Limb (tissue), 2 donors: ENCODE measurements around the gene ECHS1.
"Not testable (repeated sequence)": the region's sequence is repeated elsewhere in the genome, so short reads cannot be mapped to it uniquely, and the experiment has no call there.

Experiments used
- DNase-seq, 2 donors: peaks; one replicate each; pipeline ENCODE4 v3.0.0-alpha.2; 2016; ENCODE audit errors: extremely low spot score in 2 of 2

Gene ECHS1

DNA sequence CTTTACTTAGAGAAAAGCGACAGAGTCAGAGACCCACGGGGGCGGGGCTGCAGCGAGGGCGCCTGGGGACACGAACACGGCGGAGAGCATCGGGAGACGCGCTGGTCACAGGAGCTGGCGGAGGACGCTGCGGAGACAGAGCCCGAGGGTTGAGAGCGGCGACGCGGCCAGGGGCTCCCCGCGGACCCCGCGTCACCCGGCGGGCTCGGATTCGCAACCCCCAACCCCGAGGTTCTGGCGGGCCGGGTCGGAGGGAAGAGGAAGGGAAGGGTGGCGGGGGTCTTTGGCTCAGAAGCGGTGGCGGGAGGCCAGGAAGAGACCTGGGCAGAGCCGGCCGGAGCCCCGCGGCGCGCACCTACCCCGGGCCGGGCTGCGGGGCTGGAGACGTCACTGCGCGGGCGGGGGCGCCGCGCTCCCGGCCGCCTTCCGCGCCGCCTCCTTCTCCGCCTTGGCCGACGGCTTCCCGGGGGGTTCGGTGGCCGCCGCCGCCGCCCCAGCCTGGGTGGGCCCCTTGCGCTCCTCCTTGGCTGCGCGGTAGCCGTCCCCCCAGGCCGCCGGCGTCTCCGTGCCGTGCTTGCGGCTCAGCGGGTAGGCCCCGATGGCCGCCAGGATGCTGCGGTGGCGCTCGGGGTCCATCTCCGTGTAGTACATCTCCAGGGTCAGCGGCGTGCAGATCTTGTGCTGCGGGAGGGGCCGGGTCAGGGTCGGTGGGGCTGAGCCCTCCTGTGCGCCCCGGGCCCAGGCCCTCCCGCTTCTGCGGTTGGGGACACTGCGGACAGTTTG lies 47.5 kb downstream of the ECHS1 start:
- peak in 1 of 2 donors; percentile 54 for DNase-seq

DNA sequence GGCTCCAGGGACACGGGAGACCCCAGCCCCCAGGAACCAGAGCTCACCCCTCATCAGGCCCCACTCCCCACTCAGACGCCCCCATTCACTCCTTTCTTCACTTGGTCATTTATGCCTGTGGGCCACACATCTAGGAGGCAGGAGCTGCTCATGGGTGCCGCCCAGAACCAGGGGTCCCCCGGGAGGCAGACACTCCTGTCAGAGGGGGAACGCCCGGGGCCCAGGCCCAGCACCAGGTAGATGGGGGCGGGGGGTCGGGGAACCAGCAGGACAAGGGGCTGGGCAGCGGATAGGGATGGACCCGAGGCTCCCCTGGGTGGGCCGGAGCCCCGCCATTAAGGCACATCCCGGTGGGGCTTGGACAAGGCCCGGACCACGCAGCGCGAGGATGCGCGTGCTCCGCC lies 48.3 kb downstream of the ECHS1 start:
- peak in 1 of 2 donors; percentile 43 for DNase-seq

DNA sequence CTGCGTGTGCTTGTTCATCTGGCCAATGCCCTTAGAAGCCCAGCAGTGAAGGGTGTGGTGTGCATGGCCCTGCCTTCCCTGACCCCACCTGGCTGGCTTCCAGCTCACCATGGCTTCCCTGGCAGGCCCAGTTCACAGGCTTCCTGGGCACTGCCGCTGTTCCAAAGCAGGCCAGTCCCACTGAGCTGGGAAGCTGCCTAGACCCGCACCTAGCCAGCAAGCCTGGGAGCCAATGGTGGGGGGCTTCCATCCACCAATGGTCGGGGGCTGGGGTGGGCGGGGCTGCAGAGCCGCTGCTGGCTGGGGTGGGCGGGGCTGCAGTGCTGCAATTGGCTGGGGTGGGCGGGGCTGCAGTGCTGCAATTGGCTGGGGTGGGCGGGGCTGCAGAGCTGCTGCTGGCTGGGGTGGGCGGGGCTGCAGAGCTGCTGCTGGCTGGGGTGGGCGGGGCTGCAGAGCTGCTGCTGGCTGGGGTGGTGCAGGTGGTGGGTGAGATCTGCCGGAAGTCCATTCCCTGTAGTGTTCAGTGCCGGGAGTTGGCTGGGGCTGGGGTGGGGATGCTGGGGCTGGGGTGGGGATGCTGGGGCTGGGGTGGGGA lies 48.9 kb downstream of the ECHS1 start:
- DNase-seq, result peak in 1 of 2 donors; percentile 68

DNA sequence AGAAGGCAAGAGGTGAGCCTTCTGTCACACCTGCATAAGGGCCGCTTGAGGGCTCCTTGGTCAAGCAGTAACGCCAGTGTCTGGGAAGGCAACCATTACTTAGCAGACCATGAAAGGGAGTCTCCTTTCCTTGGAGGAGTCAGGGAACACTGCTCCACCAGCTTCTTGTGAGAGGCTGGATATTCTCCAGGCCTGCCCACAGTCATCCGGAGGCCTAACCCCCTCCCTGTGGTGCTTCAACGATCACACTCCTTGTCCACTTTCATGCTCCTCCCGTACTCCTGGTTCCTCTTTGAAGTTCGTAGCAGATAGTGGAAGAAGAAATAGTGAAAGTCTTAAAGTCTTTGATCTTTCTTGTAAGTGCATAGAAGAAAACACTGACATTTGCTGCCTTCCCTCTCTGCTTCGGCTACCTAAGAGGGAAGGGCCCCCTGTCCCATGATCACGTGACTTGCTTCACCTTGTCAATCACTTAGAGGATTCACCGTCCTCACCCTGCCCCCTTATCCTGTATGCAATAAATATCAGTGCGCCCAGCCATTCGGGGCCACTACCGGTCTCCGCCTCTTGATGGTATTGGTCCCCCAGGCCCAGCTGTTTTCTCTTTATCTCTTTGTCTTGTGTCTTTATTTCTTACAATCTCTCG lies 51.0 kb downstream of the ECHS1 start:
- DNase-seq, result not testable (repeated sequence)

DNA sequence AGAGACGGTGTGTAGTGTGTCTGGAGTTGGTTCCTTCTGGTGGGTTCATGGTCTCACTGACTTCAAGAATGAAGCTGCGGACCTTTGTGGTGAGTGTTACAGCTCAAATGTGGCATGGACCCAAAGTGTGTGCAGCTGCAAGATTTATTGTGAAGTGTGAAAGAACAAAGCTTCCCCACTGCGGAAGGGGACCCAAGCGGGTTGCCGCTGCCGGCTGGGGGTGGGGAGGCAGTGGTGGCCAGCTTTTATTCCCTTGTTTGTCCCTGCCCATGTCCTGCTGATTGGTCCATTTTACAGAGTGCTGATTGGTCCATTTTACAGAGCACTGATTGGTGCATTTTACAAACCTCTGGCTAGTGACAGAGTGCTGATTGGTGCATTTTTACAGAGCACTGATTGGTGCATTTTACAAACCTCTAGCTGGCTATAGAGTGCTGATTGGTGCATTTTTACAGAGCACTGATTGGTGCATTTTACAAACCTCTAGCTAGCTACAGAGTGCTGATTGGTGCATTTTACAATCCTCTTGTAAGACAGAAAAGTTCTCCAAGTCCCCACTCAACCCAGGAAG lies 52.2 kb downstream of the ECHS1 start:
- not testable (repeated sequence) for DNase-seq

DNA sequence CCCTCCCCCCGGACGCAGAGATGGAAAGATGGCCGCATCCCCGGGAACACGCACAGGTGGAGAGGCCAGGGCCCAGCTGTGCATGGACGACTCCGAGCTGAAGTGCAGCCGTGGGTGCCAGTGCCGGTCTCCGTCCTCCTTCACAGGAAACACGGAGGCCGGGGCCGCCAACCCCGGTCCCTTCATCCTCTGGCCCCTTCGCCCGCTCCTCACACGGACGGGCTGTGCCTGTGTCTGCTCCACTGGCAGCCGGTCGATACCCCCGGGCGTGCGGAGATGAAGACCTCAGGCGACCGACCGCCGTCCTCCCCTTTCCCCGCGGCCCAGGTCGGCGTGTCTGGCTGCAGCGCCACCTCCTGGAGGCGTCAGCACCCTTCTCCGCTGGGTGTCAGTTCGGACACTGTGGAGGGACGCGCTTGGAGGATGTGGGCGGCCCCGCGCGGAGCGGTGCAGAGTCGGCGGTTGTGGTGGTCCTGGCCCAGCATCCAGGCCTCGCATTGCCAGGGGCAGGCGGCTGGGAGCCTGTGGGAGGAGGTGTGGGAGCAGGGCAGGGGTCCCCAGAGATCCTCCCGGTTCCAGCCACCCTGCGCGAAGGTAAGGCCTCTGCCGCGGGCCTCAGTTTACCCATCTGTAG lies 54.5 kb downstream of the ECHS1 start:
- DNase-seq, result peak in 1 of 2 donors; percentile 80

DNA sequence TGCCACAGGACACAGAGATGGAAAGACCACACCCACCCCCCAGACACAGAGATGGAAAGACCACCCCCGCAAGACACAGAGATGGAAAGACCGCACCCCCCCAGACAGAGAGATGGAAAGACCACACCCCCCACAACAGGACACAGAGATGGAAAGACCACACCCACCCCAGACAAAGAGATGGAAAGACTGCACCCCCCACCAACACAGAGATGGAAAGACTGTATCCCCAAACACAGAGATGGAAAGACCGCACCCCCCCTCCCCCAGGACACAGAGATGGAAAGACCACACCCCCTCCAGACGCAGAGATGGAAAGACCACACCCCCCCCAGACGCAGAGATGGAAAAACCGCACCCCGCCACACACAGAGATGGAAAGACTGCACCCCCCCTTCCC lies 56.4 kb downstream of the ECHS1 start:
- no peak for DNase-seq

DNA sequence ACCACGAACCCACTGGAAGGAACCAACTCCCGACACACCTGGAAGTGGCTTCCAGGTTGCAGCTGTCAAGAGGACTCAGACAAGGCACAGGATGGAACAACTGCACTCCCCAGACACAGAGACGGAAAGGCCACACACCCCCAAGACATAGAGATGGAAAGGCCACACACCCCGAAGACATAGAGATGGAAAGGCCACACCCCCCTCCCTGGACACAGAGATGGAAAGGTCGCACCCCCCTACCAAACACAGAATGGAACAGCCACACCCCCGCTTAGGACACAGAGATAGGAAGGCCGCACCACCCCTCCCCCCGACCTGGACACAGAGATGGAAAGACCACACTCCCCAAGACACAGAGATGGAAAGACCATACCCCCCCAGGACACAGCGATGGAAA lies 56.9 kb downstream of the ECHS1 start:
- DNase-seq, result no peak

DNA sequence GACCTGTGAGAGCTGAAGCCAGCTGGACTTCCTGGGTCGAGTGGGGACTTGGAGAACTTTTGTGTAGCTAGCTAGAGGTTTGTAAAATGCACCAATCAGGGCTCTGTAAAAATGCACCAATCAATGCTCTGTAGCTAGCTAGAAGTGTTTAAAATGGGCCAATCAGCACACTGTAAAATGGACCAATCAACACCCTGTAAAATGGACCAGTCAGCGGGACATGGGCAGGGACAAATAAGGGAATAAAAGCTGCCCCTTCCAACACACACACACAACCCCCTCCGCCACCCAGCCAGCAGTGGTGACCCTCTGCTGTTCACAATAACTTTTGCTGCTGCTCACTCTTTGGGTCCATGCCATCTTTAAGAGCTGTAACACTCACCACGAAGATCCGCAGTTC lies 57.3 kb downstream of the ECHS1 start:
- DNase-seq, result no peak

DNA sequence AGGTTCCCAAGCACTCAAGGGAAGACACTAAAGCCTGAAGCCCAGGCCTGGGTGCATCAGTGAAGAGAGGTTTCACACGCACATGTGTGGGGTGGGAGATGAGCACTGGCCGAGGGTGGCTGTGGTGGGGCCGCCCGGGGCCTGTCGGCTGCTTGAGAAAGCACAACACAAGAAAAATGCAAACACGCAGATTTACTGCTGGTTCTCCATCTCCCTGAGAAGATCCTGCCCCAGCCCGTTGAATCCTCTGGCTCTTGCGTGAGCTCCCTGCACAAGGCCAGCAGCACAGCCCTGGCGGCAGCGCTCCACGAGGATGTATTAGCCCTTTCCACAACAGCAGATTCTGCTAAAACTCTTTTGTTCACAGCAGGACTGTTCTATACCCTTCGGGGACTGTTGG lies 58.2 kb downstream of the ECHS1 start:
- DNase-seq, result no peak

DNA sequence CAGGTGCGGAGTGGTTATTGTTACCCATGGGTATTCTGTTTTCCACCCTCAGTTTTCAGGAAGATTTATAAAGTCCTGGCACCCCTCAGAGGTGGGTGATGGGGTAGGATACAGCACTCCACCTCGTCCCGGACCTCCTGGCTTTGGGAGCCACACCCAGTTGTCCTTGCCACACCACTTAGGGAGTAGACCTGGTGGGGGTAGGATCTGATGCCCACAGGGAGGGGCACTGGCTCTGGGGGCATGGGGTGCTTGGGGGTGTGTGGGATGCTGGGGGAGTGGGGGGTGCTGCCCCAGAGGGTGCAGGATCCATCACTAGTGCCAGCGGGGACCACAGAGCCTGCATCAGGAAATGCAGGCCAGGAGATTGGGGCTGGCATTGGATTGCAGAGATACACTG lies 60.0 kb downstream of the ECHS1 start:
- no peak for DNase-seq

DNA sequence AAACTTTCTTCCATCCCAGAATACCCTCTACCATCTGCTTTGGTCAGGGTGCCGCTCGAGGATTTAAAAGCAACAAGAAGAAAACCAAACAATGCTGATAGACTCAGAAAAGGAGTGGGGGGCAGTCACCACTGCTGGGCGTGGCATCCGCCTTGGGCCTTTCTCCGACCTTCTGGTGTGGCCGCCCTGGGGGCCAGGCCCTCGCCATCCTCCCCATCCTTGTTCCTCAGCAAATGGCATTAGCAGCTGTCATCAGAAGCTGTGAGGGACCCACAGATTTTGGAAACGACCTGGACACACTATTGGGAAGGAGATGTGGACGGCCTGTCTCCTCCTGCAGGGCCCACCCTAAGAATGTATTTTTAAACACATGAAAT lies 60.4 kb downstream of the ECHS1 start:
- DNase-seq, result no peak
